Prostate gland (tissue), 2 donors: ENCODE measurements around the gene RTN4R.

Experiments
- POLR2A ChIP-seq: fragments of 450-650 bp; IDR thresholded peaks from one replicate; pipeline ENCODE4 v1.6.1; 2016; ENCODE audit warnings: antibody characterized with exemption, mild to moderate bottlenecking
- POLR2AphosphoS5 ChIP-seq: sonication (generic); formaldehyde crosslinking; IDR thresholded peaks from one replicate; pipeline ENCODE4 v1.6.1; 2017; ENCODE audit warnings: antibody characterized with exemption
- TF ChIP-seq, protein P1 (sequence below), 4 experiments: fragments of 200-600 bp in 2 of 4; fragments of 450-650 bp in 2 of 4; sonication (generic) in 2 of 4; IDR thresholded peaks; 1 replicate in 3 of 4; 2 replicates in 1 of 4; pipeline ENCODE4 v1.5.1; 2016 to 2019; ENCODE audit warnings: antibody characterized with exemption in 4 of 4, mild to moderate bottlenecking in 2 of 4, moderate library complexity in 2 of 4

GRCh38 chr22:20246368-20247009, 21.6 kb downstream of the RTN4R start:
- TF ChIP-seq, protein P1, sequence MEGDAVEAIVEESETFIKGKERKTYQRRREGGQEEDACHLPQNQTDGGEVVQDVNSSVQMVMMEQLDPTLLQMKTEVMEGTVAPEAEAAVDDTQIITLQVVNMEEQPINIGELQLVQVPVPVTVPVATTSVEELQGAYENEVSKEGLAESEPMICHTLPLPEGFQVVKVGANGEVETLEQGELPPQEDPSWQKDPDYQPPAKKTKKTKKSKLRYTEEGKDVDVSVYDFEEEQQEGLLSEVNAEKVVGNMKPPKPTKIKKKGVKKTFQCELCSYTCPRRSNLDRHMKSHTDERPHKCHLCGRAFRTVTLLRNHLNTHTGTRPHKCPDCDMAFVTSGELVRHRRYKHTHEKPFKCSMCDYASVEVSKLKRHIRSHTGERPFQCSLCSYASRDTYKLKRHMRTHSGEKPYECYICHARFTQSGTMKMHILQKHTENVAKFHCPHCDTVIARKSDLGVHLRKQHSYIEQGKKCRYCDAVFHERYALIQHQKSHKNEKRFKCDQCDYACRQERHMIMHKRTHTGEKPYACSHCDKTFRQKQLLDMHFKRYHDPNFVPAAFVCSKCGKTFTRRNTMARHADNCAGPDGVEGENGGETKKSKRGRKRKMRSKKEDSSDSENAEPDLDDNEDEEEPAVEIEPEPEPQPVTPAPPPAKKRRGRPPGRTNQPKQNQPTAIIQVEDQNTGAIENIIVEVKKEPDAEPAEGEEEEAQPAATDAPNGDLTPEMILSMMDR (IDR thresholded peaks at IDR 0.05): no peak
- no peak for TF ChIP-seq POLR2AphosphoS5
- TF ChIP-seq POLR2A: no peak
